GM12878 (cell line): ENCODE data around the gene RNF7. TPM values are rescaled to one million over a fixed set of nuclear protein-coding genes. Genes with fewer than 3 reads are reported as not detected.

ENCODE experiments used
- ATAC-seq: fragments of 200-7000 bp; cut with Tn5 transposase; 3 replicates; pipeline ENCODE4 v1.9.1; 2020; ENCODE audit warnings: mild to moderate bottlenecking, moderate library complexity
- BruUV-seq: library from RNA; stranded (reverse); fragments of 400-500 nt; replicated peaks from 2 replicates; lab custom pipeline; 2021; lab: Mats Ljungman, UMichigan
- CTCF ChIA-PET: fragments of 300-600 bp; sonication (Branson Sonifier 250); formaldehyde crosslinking; extraction: SDS; loops from one replicate; lab custom pipeline; 2021; ENCODE audit warnings: inconsistent platforms; lab: Yijun Ruan, JAX
- POLR2A ChIA-PET: fragments of 350-600 bp; formaldehyde crosslinking; extraction: SDS; loops from one replicate; lab custom pipeline; 2021; ENCODE audit warnings: inconsistent platforms; lab: Charles Lee
- RAD21 ChIA-PET: fragments of 300-600 bp; sonication (Branson Sonifier 250); formaldehyde crosslinking; loops from one replicate; lab custom pipeline; 2023; ENCODE audit warnings: antibody characterized with exemption; ENCODE audit not compliant: unreplicated experiment; lab: Charles Lee
- SMC1A ChIA-PET: fragments of 300-600 bp; sonication (Branson Sonifier 250); formaldehyde crosslinking; loops from one replicate; lab custom pipeline; 2023; ENCODE audit not compliant: unreplicated experiment, uncharacterized antibody; lab: Charles Lee
- DNase-seq: peaks from one replicate; pipeline ENCODE4 v3.0.0-alpha.2; 2011; ENCODE audit warnings: low read depth, low spot score
- FAIRE-seq: peaks from 3 replicates; lab custom pipeline; 2011; peaks lifted over from hg19 to GRCh38; lab: Jason Lieb, UNC
- H2AFZ ChIP-seq: 2 replicates; pipeline ENCODE4 v1.6.0; 2011; ENCODE audit warnings: low read depth, low read length, control low read depth; ENCODE audit not compliant: control insufficient read depth
- H3K27ac ChIP-seq: 2 replicates; pipeline ENCODE4 v1.5.1; 2011; ENCODE audit warnings: control low read depth; ENCODE audit not compliant: control insufficient read depth, insufficient read depth
- H3K27me3 ChIP-seq, 2 experiments: replicated peaks in 1 of 2; 2 replicates each; pipeline versions ENCODE4 v1.6.0 to v1.6.1; 2011; ENCODE audit warnings: low read length in 1 of 2; ENCODE audit not compliant: control insufficient read depth in 2 of 2, insufficient read depth in 2 of 2
- H3K36me3 ChIP-seq, 2 experiments: 2 replicates each; pipeline ENCODE4 v1.5.1; 2011; ENCODE audit warnings: low read length in 1 of 2; ENCODE audit not compliant: control insufficient read depth in 2 of 2, insufficient read depth in 2 of 2
- H3K4me1 ChIP-seq: 2 replicates; pipeline ENCODE4 v1.6.1; 2011; ENCODE audit warnings: mild to moderate bottlenecking, low read length, moderate library complexity, mixed read lengths; ENCODE audit not compliant: control insufficient read depth, insufficient read depth
- H3K4me2 ChIP-seq: 2 replicates; pipeline ENCODE4 v1.6.0; 2011; ENCODE audit warnings: control low read depth; ENCODE audit not compliant: control insufficient read depth, insufficient read depth
- H3K4me3 ChIP-seq: fragments of 200-600 bp; sonication (generic); 2 replicates; pipeline ENCODE4 v1.5.1; 2016
- H3K79me2 ChIP-seq: 2 replicates; pipeline ENCODE4 v1.6.0; 2011; ENCODE audit warnings: low read length; ENCODE audit not compliant: control insufficient read depth, insufficient read depth
- H3K9ac ChIP-seq: 2 replicates; pipeline ENCODE4 v1.8.0; 2011; ENCODE audit warnings: low read length, control low read depth, mixed read lengths; ENCODE audit not compliant: control insufficient read depth, insufficient read depth
- H3K9me3 ChIP-seq: replicated peaks from 3 replicates; pipeline ENCODE4 v1.5.1; 2011; ENCODE audit warnings: mild to moderate bottlenecking, low read length; ENCODE audit not compliant: control insufficient read depth, insufficient read depth
- H4K20me1 ChIP-seq: 2 replicates; pipeline ENCODE4 v1.6.0; 2011; ENCODE audit not compliant: control insufficient read depth, insufficient read depth
- EZH2 ChIP-seq: IDR thresholded peaks from 2 replicates; pipeline ENCODE4 v1.6.1; 2012; ENCODE audit warnings: low read depth, mild to moderate bottlenecking, control low read depth, inconsistent platforms, low read length, borderline replicate concordance; ENCODE audit not compliant: control insufficient read depth
- GABPA ChIP-seq: IDR thresholded peaks from 2 replicates; pipeline ENCODE4 v1.6.1; 2014; ENCODE audit warnings: antibody characterized with exemption, low read depth, mild to moderate bottlenecking, inconsistent platforms
- MTA2 ChIP-seq: fragments of 450-650 bp; IDR thresholded peaks from 2 replicates; pipeline ENCODE4 v1.6.1; 2016; ENCODE audit warnings: low read depth, mild to moderate bottlenecking, moderate library complexity
- MXI1 ChIP-seq: fragments of 150-350 bp; IDR thresholded peaks from 2 replicates; pipeline ENCODE4 v1.6.1; 2011; ENCODE audit warnings: low read depth, mild to moderate bottlenecking, inconsistent platforms, low read length, improper control_type of control experiment
- TCF3 ChIP-seq: IDR thresholded peaks from 2 replicates; pipeline ENCODE4 v1.6.1; 2012; ENCODE audit warnings: low read depth, mild to moderate bottlenecking, low read length, borderline replicate concordance; ENCODE audit not compliant: insufficient read depth
- ZNF592 ChIP-seq: fragments of 450-650 bp; IDR thresholded peaks from 2 replicates; pipeline ENCODE4 v1.6.1; 2017; ENCODE audit warnings: mild to moderate bottlenecking, moderate library complexity
- WGBS: methylation state at CpG from one replicate; pipeline ENCODE4 v1.1.6; 2016; ENCODE audit warnings: low lambda C conversion rate; ENCODE audit not compliant: insufficient replicate concordance, insufficient coverage; ENCODE audit errors: missing lambda C conversion rate; 5-methylcytosine and 5-hydroxymethylcytosine counted together
- in situ Hi-C: fragments of 300-500 bp; cut with MboI; formaldehyde crosslinking; loops from 9 replicates; pipeline ENCODE4 v1.14.3; 2018; ENCODE audit warnings: mixed read lengths
- intact Hi-C: fragments of 100-400 bp; cut with micrococcal nuclease; formaldehyde crosslinking; loops from one replicate; pipeline ENCODE4 v1.14.2; 2022; ENCODE audit not compliant: unreplicated experiment
- polyA plus RNA-seq, 11 experiments: library from polyadenylated mRNA; depleted of rRNA in 4 of 11; unstranded in 6 of 11; stranded (reverse) in 5 of 11; fragments of >200 nt; fragmentation: Nextera tagmentation in 4 of 11; fragmentation: Illumina TruSeq in 1 of 11; extraction: Ambion mirVana in 4 of 11; extraction: Trizol in 1 of 11; gene quantifications; 1 replicate in 1 of 11; 2 replicates in 10 of 11; pipeline versions ENCODE4 v1.2.1 to v1.2.3, GENCODE V29; 2011 to 2016; ENCODE audit warnings: inconsistent platforms in 2 of 11, missing spikeins in 2 of 11, low read depth in 1 of 11
- total RNA-seq, 4 experiments: library from RNA; depleted of rRNA in 3 of 4; stranded (reverse); fragments of >200 nt in 3 of 4; fragmentation: Illumina TruSeq in 1 of 4; extraction: Trizol in 1 of 4; gene quantifications; 2 replicates each; pipeline versions ENCODE4 v1.2.1 to v1.2.3, GENCODE V29; 2013 to 2021

RNF7 gene
- total and polyA plus RNA-seq, 10 of the 15 experiments (the other 5 are each of a cell fraction or from before 2014, with no cell fraction given) = 36.0 to 146 (median 76.4) TPM

- no peak for ATAC-seq
- no peak overlapping the region for H3K27ac ChIP-seq
- no peak overlapping the region for H3K4me3 ChIP-seq
- TF ChIP-seq TCF3 = no peak
- TF ChIP-seq MXI1 = no peak
- no peak for TF ChIP-seq ZNF592
- TF ChIP-seq GABPA = no peak
- TF ChIP-seq EZH2 = no peak
- no peak for TF ChIP-seq MTA2
- no peaks in the 10 kb centered on the region for H3K4me1 ChIP-seq
- SMC1A ChIA-PET = interaction anchor here (0.5 kb wide), 1 partner anchor 486 kb away, joined by 3 read pairs; no protein-coding TSS in a partner anchor
- no TSS peak for BruUV-seq
- no peaks in the 10 kb centered on the region for H3K79me2 ChIP-seq
- POLR2A ChIA-PET = no interaction called here
- CTCF ChIA-PET = no interaction called here
- H4K20me1 ChIP-seq = no peaks in the 10 kb centered on the region
- H3K9me3 ChIP-seq = no peaks in the 10 kb centered on the region
- in situ Hi-C loops (no loop called here), intact Hi-C loops (no loop called here)
- no peak overlapping the region for H3K9ac ChIP-seq
- RAD21 ChIA-PET = no interaction called here
- no peak overlapping the region for H2AFZ ChIP-seq
- H3K4me2 ChIP-seq = no peak overlapping the region
- H3K27me3 ChIP-seq = no peaks in the 10 kb centered on the region
- no peaks in the 10 kb centered on the region for H3K36me3 ChIP-seq
- WGBS = 71% methylated on average over 37 of the region's 42 CpGs
- no peak for DNase-seq
- FAIRE-seq = no peak
Observed at GRCh38 chr3:141777957-141778813, 40.1 kb downstream of the RNF7 start.
